Measurements from ENCODE around the gene DLL3.

The DLL3 gene

GRCh38 chr19:39489756-39490155 is 9.0 kb upstream of the DLL3 start:
- Histone ChIP-seq H2BK5ac (ENCODE audit: low read length) (no peak overlapping the region), H2BK15ac (replicated peaks; ENCODE audit: low read depth) (no peak overlapping the region)

DNA sequence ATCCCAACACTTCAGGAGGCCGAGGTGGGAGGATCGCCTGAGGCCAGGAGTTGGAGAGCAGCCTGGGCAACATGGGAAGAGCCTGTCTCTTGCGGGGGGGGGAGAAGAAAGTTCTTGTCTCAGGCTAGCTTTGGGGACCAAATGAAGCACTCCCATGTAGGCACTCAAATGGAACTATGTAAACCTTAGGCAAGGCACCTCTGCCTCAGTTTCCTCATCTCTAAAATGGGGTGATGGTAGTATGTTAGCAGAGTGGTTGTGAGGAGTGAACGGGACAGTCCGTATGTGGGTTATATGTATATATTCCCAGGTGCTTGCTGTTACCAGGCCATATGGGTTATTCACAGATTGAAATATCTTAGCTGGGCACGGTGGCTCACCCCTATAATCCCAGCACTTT is 6.5 kb upstream of the DLL3 start:
- H3K4me1 ChIP-seq (ENCODE audit: control insufficient read depth, low read depth, low read length): no peaks in the 10 kb centered on the region
- H2BK120ac ChIP-seq (ENCODE audit: low read depth, low read length): no peak overlapping the region
- H3K27ac ChIP-seq (ENCODE audit: low read depth, low read length): no peak overlapping the region
- no peak overlapping the region for H4K8ac ChIP-seq (ENCODE audit: low read depth, low read length)
- no peak overlapping the region for H3K4me2 ChIP-seq (ENCODE audit: low read length)
- H3K23ac ChIP-seq (ENCODE audit: low read length): no peak overlapping the region
- H3K56ac ChIP-seq (ENCODE audit: low read length): no peak overlapping the region
- peaks cover 5% of the 10 kb centered on the region for H3K36me3 ChIP-seq (ENCODE audit: control insufficient read depth, insufficient read depth, low read length)
- no peak overlapping the region for H2BK5ac ChIP-seq (ENCODE audit: low read length)
- H3K9ac ChIP-seq (ENCODE audit: low read length): no peak overlapping the region
- H3K79me2 ChIP-seq (ENCODE audit: control insufficient read depth, insufficient read depth, low read length): no peaks in the 10 kb centered on the region
- no peak overlapping the region for H2AK5ac ChIP-seq (ENCODE audit: low read length)
- DNase-seq: no peak
- no peak overlapping the region for H3K18ac ChIP-seq (ENCODE audit: low read length)
- H2BK15ac ChIP-seq (replicated peaks; ENCODE audit: low read depth): no peak overlapping the region
- H4K5ac ChIP-seq (ENCODE audit: low read length): no peak overlapping the region
- H3K79me1 ChIP-seq (ENCODE audit: low read length): no peaks in the 10 kb centered on the region
- H3K4ac ChIP-seq (ENCODE audit: low read depth, low read length): no peak overlapping the region
- no peaks in the 10 kb centered on the region for H3K27me3 ChIP-seq (ENCODE audit: insufficient read depth, low read length, poor library complexity)
- no CpG with 5 or more reads among the region's 6 CpGs for WGBS (ENCODE audit: extremely low coverage, insufficient coverage, low lambda C conversion rate)
- H3K4me3 ChIP-seq (ENCODE audit: low read length): no peak overlapping the region

More at GRCh38 chr19:39489756-39490155, 9.0 kb upstream of the DLL3 start:
- no peak overlapping the region for H4K8ac ChIP-seq (ENCODE audit: low read depth, low read length)
- no peak overlapping the region for H2BK120ac ChIP-seq (ENCODE audit: low read depth, low read length)
- H3K23ac ChIP-seq (ENCODE audit: low read length): no peak overlapping the region
- no peak for DNase-seq
- no peak overlapping the region for H3K4me2 ChIP-seq (ENCODE audit: low read length)
- no peak overlapping the region for H3K56ac ChIP-seq (ENCODE audit: low read length)
- peaks cover 3% of the 10 kb centered on the region for H3K79me1 ChIP-seq (ENCODE audit: low read length)
- no peak overlapping the region for H3K18ac ChIP-seq (ENCODE audit: low read length)
- H3K4me3 ChIP-seq (ENCODE audit: low read length): no peak overlapping the region
- H3K4ac ChIP-seq (ENCODE audit: low read depth, low read length): no peak overlapping the region
- H3K4me1 ChIP-seq (ENCODE audit: control insufficient read depth, low read depth, low read length): no peaks in the 10 kb centered on the region
- no peak overlapping the region for H4K5ac ChIP-seq (ENCODE audit: low read length)
- no peak overlapping the region for H3K27ac ChIP-seq (ENCODE audit: low read depth, low read length)
- no peaks in the 10 kb centered on the region for H3K79me2 ChIP-seq (ENCODE audit: control insufficient read depth, insufficient read depth, low read length)
- no peak overlapping the region for H3K9ac ChIP-seq (ENCODE audit: low read length)
- H2AK5ac ChIP-seq (ENCODE audit: low read length): no peak overlapping the region
- H3K36me3 ChIP-seq (ENCODE audit: control insufficient read depth, insufficient read depth, low read length): peaks cover 7% of the 10 kb centered on the region
- H3K27me3 ChIP-seq (ENCODE audit: insufficient read depth, low read length, poor library complexity): no peaks in the 10 kb centered on the region
- WGBS (ENCODE audit: extremely low coverage, insufficient coverage, low lambda C conversion rate): no CpG with 5 or more reads among the region's 10 CpGs

GRCh38 chr19:39492788-39493187 is 6.0 kb upstream of the DLL3 start:
- Histone ChIP-seq H2BK15ac (replicated peaks; ENCODE audit: low read depth) (no peak overlapping the region), H3K79me2 (ENCODE audit: control insufficient read depth, insufficient read depth, low read length) (no peaks in the 10 kb centered on the region), H3K79me1 (ENCODE audit: low read length) (no peaks in the 10 kb centered on the region), H3K56ac (ENCODE audit: low read length) (no peak overlapping the region), H3K4me3 (ENCODE audit: low read length) (no peak overlapping the region), H3K27ac (ENCODE audit: low read depth, low read length) (peak overlapping the region; percentile 24), H3K4ac (ENCODE audit: low read depth, low read length) (no peak overlapping the region), H3K23ac (ENCODE audit: low read length) (no peak overlapping the region), H2BK5ac (ENCODE audit: low read length) (no peak overlapping the region), H2BK120ac (ENCODE audit: low read depth, low read length) (no peak overlapping the region), H4K8ac (ENCODE audit: low read depth, low read length) (no peak overlapping the region), H2AK5ac (ENCODE audit: low read length) (no peak overlapping the region), H3K4me2 (ENCODE audit: low read length) (no peak overlapping the region), H3K36me3 (ENCODE audit: control insufficient read depth, insufficient read depth, low read length) (peaks cover 5% of the 10 kb centered on the region), H3K27me3 (ENCODE audit: insufficient read depth, low read length, poor library complexity) (no peaks in the 10 kb centered on the region), H3K4me1 (ENCODE audit: control insufficient read depth, low read depth, low read length) (no peaks in the 10 kb centered on the region), H3K18ac (ENCODE audit: low read length) (no peak overlapping the region), H4K5ac (ENCODE audit: low read length) (no peak overlapping the region), H3K9ac (ENCODE audit: low read length) (no peak overlapping the region)
- no CpG with 5 or more reads among the region's 3 CpGs for WGBS (ENCODE audit: extremely low coverage, insufficient coverage, low lambda C conversion rate)
- DNase-seq: no peak

DNA sequence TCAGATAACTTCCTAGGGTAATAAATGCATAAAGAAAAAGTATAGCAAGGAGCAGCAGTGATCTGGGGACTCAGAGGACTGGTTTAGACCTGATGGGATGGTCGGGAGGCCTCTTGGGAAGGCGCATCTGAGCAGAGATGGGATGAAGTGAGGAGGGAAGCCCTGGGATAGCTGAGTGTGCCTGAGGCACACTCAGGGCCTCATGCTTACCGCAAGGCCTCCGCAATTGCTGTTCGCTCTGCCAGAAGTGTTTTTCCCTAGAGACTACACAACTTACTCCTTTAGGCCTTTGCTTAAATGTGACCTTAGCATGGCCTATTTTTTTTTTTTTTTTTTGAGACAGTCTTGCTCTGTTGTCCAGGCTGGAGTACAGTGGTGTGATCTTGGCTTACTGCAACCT is 4.1 kb upstream of the DLL3 start:
- peaks cover 12% of the 10 kb centered on the region for H3K27me3 ChIP-seq (ENCODE audit: insufficient read depth, low read length, poor library complexity)
- no peak overlapping the region for H3K27ac ChIP-seq (ENCODE audit: low read depth, low read length)
- H4K5ac ChIP-seq (ENCODE audit: low read length): no peak overlapping the region
- no peaks in the 10 kb centered on the region for H3K79me1 ChIP-seq (ENCODE audit: low read length)
- DNase-seq: no peak
- H2BK120ac ChIP-seq (ENCODE audit: low read depth, low read length): no peak overlapping the region
- H3K36me3 ChIP-seq (ENCODE audit: control insufficient read depth, insufficient read depth, low read length): no peaks in the 10 kb centered on the region
- H3K4me3 ChIP-seq (ENCODE audit: low read length): no peak overlapping the region
- H2BK5ac ChIP-seq (ENCODE audit: low read length): no peak overlapping the region
- no peak overlapping the region for H4K8ac ChIP-seq (ENCODE audit: low read depth, low read length)
- H3K4me1 ChIP-seq (ENCODE audit: control insufficient read depth, low read depth, low read length): no peaks in the 10 kb centered on the region
- no peak overlapping the region for H3K18ac ChIP-seq (ENCODE audit: low read length)
- no peak overlapping the region for H2AK5ac ChIP-seq (ENCODE audit: low read length)
- no peak overlapping the region for H3K56ac ChIP-seq (ENCODE audit: low read length)
- no peak overlapping the region for H3K23ac ChIP-seq (ENCODE audit: low read length)
- H3K79me2 ChIP-seq (ENCODE audit: control insufficient read depth, insufficient read depth, low read length): no peaks in the 10 kb centered on the region
- no peak overlapping the region for H3K9ac ChIP-seq (ENCODE audit: low read length)
- WGBS (ENCODE audit: extremely low coverage, insufficient coverage, low lambda C conversion rate): no CpG with 5 or more reads among the region's 5 CpGs
- H3K4ac ChIP-seq (ENCODE audit: low read depth, low read length): no peak overlapping the region
- H3K4me2 ChIP-seq (ENCODE audit: low read length): no peak overlapping the region
- no peak overlapping the region for H2BK15ac ChIP-seq (replicated peaks; ENCODE audit: low read depth)

DNA sequence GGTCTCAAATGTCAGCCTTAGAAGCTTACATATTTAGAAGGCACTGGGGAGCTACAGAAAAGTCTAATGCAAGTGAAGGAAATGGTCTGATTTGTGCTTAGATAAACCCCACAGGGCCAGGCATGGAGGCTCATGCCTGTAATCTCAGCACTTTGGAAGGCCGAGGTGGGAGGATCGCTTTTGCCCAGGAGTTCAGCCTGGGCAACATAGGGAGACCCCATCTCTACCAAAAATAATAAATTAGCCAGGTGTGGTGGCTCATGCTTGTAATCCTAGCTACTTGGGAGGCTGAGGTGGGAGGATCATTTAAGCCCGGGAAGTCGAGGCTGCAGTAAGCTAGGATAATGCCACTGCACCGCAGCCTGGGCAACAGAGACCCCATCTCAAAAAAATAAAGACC is 2.7 kb upstream of the DLL3 start:
- no CpG with 5 or more reads among the region's 5 CpGs for WGBS (ENCODE audit: extremely low coverage, insufficient coverage, low lambda C conversion rate)
- H3K27me3 ChIP-seq (ENCODE audit: insufficient read depth, low read length, poor library complexity): peaks cover 17% of the 10 kb centered on the region

GRCh38 chr19:39497701-39497995 is 1.1 kb upstream of the DLL3 start:
- WGBS (ENCODE audit: extremely low coverage, insufficient coverage, low lambda C conversion rate): no CpG with 5 or more reads among the region's 7 CpGs

More for the DNA sequence above, 2.7 kb upstream of the DLL3 start:
- Histone ChIP-seq H3K23ac (ENCODE audit: low read length) (no peak overlapping the region), H3K56ac (ENCODE audit: low read length) (no peak overlapping the region), H2BK15ac (replicated peaks; ENCODE audit: low read depth) (no peak overlapping the region), H4K8ac (ENCODE audit: low read depth, low read length) (no peak overlapping the region), H3K18ac (ENCODE audit: low read length) (no peak overlapping the region), H3K79me2 (ENCODE audit: control insufficient read depth, insufficient read depth, low read length) (no peaks in the 10 kb centered on the region), H4K5ac (ENCODE audit: low read length) (no peak overlapping the region), H3K4me2 (ENCODE audit: low read length) (no peak overlapping the region), H2AK5ac (ENCODE audit: low read length) (no peak overlapping the region), H3K4me1 (ENCODE audit: control insufficient read depth, low read depth, low read length) (no peaks in the 10 kb centered on the region), H3K79me1 (ENCODE audit: low read length) (no peaks in the 10 kb centered on the region), H3K27ac (ENCODE audit: low read depth, low read length) (no peak overlapping the region), H2BK5ac (ENCODE audit: low read length) (no peak overlapping the region), H2BK120ac (ENCODE audit: low read depth, low read length) (no peak overlapping the region), H3K4ac (ENCODE audit: low read depth, low read length) (no peak overlapping the region), H3K9ac (ENCODE audit: low read length) (no peak overlapping the region), H3K36me3 (ENCODE audit: control insufficient read depth, insufficient read depth, low read length) (no peaks in the 10 kb centered on the region), H3K4me3 (ENCODE audit: low read length) (no peak overlapping the region)
- no peak for DNase-seq

More at GRCh38 chr19:39497701-39497995, 1.1 kb upstream of the DLL3 start:
- no peaks in the 10 kb centered on the region for H3K36me3 ChIP-seq (ENCODE audit: control insufficient read depth, insufficient read depth, low read length)
- H3K27ac ChIP-seq (ENCODE audit: low read depth, low read length): no peak overlapping the region
- no peaks in the 10 kb centered on the region for H3K4me1 ChIP-seq (ENCODE audit: control insufficient read depth, low read depth, low read length)
- H2AK5ac ChIP-seq (ENCODE audit: low read length): no peak overlapping the region
- H2BK15ac ChIP-seq (replicated peaks; ENCODE audit: low read depth): no peak overlapping the region
- H3K27me3 ChIP-seq (ENCODE audit: insufficient read depth, low read length, poor library complexity): peaks cover 17% of the 10 kb centered on the region
- no peak overlapping the region for H3K4me2 ChIP-seq (ENCODE audit: low read length)
- DNase-seq: peak; percentile 94
- H4K8ac ChIP-seq (ENCODE audit: low read depth, low read length): no peak overlapping the region
- no peak overlapping the region for H2BK120ac ChIP-seq (ENCODE audit: low read depth, low read length)
- H3K4ac ChIP-seq (ENCODE audit: low read depth, low read length): no peak overlapping the region
- no peaks in the 10 kb centered on the region for H3K79me2 ChIP-seq (ENCODE audit: control insufficient read depth, insufficient read depth, low read length)
- H3K23ac ChIP-seq (ENCODE audit: low read length): no peak overlapping the region
- no peak overlapping the region for H3K9ac ChIP-seq (ENCODE audit: low read length)
- H4K5ac ChIP-seq (ENCODE audit: low read length): no peak overlapping the region
- no peak overlapping the region for H3K56ac ChIP-seq (ENCODE audit: low read length)
- no peak overlapping the region for H2BK5ac ChIP-seq (ENCODE audit: low read length)
- no peak overlapping the region for H3K4me3 ChIP-seq (ENCODE audit: low read length)
- H3K79me1 ChIP-seq (ENCODE audit: low read length): no peaks in the 10 kb centered on the region
- peak overlapping the region; percentile 64 for H3K18ac ChIP-seq (ENCODE audit: low read length)

All from mesendoderm (in vitro differentiated cells).